ENCODE data around the gene ADD1. TPM values are rescaled to one million over a fixed set of nuclear protein-coding genes. Genes with fewer than 3 reads are reported as not detected.

Gene ADD1
- total and polyA plus RNA-seq, 2 experiments from 2014 or later = 175 to 219 TPM

GRCh38 chr4:2925496-2925895, 81.9 kb downstream of the ADD1 start:
- Histone ChIP-seq H3K36me3 (ENCODE audit: low read depth) (no peaks in the 10 kb centered on the region; the same call in 1 of the 2 replicates), H3K9me2 (ENCODE audit: insufficient read depth) (no peaks in the 10 kb centered on the region), H3K27me3 (replicated peaks; ENCODE audit: insufficient read depth) (no peaks in the 10 kb centered on the region), H3K9me3 (ENCODE audit: low read depth) (no peaks in the 10 kb centered on the region), H3K27ac (no peak overlapping the region), H3K4me3 (no peak overlapping the region), H3K4me1 (ENCODE audit: insufficient read depth) (no peaks in the 10 kb centered on the region), H2AFZ (no peak overlapping the region), H3K4me2 (ENCODE audit: unreplicated experiment) (no peak overlapping the region), H3K79me2 (ENCODE audit: insufficient read depth) (peaks cover 50% of the 10 kb centered on the region), H4K20me1 (ENCODE audit: insufficient read depth) (no peaks in the 10 kb centered on the region), H3K9ac (no peak overlapping the region), H3F3A (ENCODE audit: insufficient read depth) (peaks cover 12% of the 10 kb centered on the region; the same call in 1 of the 2 replicates)
- in situ Hi-C loops (cut with MboI) = no loop called here
- DNase-seq = no peak
- TF ChIP-seq EZH2phosphoT487 (IDR thresholded peaks at IDR 0.05; ENCODE audit: insufficient read depth, low read depth) = no peak
- TF ChIP-seq EZH2 (IDR thresholded peaks at IDR 0.05; ENCODE audit: insufficient read depth, poor library complexity, severe bottlenecking) = no peak
- 94 to 98% methylated on average over 5 of the region's 5 CpGs for WGBS, 2 experiments (ENCODE audit: low coverage in 1 of 2, low lambda C conversion rate in 2 of 2, missing lambda C conversion rate in 2 of 2)

- in situ Hi-C loops (cut with MboI) = no loop called here
- no peak overlapping the region for H3K4me3 ChIP-seq
Observed at GRCh38 chr4:2925931-2926860, 82.6 kb downstream of the ADD1 start.

GRCh38 chr4:2927016-2927695, 83.5 kb downstream of the ADD1 start:
- H3K9me2 ChIP-seq (ENCODE audit: insufficient read depth) = no peaks in the 10 kb centered on the region
- in situ Hi-C loops (cut with MboI) = no loop called here
- no peak overlapping the region for H3K27ac ChIP-seq
- no peaks in the 10 kb centered on the region for H3K9me3 ChIP-seq (ENCODE audit: low read depth)
- no peaks in the 10 kb centered on the region; the same call in 1 of the 2 replicates for H3K36me3 ChIP-seq (ENCODE audit: low read depth)
- no peak overlapping the region for H3K4me2 ChIP-seq (ENCODE audit: unreplicated experiment)
- peaks cover 34% of the 10 kb centered on the region for H3K79me2 ChIP-seq (ENCODE audit: insufficient read depth)
- H3K9ac ChIP-seq = no peak overlapping the region
- no peaks in the 10 kb centered on the region for H3K4me1 ChIP-seq (ENCODE audit: insufficient read depth)
- peaks cover 12% of the 10 kb centered on the region; the same call in 1 of the 2 replicates for H3F3A ChIP-seq (ENCODE audit: insufficient read depth)
- H2AFZ ChIP-seq = no peak overlapping the region
- DNase-seq = no peak
- no peak overlapping the region for H3K4me3 ChIP-seq
- TF ChIP-seq EZH2 (IDR thresholded peaks at IDR 0.05; ENCODE audit: insufficient read depth, poor library complexity, severe bottlenecking) = no peak
- no peak for TF ChIP-seq EZH2phosphoT487 (IDR thresholded peaks at IDR 0.05; ENCODE audit: insufficient read depth, low read depth)
- no peaks in the 10 kb centered on the region for H3K27me3 ChIP-seq (replicated peaks; ENCODE audit: insufficient read depth)
- H4K20me1 ChIP-seq (ENCODE audit: insufficient read depth) = no peaks in the 10 kb centered on the region
- 93 to 98% methylated on average over 17 to 18 of the region's 18 CpGs for WGBS, 2 experiments (ENCODE audit: low coverage in 1 of 2, low lambda C conversion rate in 2 of 2, missing lambda C conversion rate in 2 of 2)

More at GRCh38 chr4:2925931-2926860, 82.6 kb downstream of the ADD1 start:
- Histone ChIP-seq H3K9me2 (ENCODE audit: insufficient read depth) (no peaks in the 10 kb centered on the region), H2AFZ (no peak overlapping the region), H3K4me1 (ENCODE audit: insufficient read depth) (no peaks in the 10 kb centered on the region), H3K4me2 (ENCODE audit: unreplicated experiment) (no peak overlapping the region), H3K36me3 (ENCODE audit: low read depth) (no peaks in the 10 kb centered on the region; the same call in 1 of the 2 replicates), H3K27me3 (replicated peaks; ENCODE audit: insufficient read depth) (no peaks in the 10 kb centered on the region), H3K9me3 (ENCODE audit: low read depth) (no peaks in the 10 kb centered on the region), H3K27ac (no peak overlapping the region), H3K9ac (no peak overlapping the region), H4K20me1 (ENCODE audit: insufficient read depth) (no peaks in the 10 kb centered on the region), H3K79me2 (ENCODE audit: insufficient read depth) (peaks cover 43% of the 10 kb centered on the region), H3F3A (ENCODE audit: insufficient read depth) (peaks cover 12% of the 10 kb centered on the region; the same call in 1 of the 2 replicates)
- DNase-seq = no peak
- WGBS, 2 experiments (ENCODE audit: low coverage in 1 of 2, low lambda C conversion rate in 2 of 2, missing lambda C conversion rate in 2 of 2) = 93 to 95% methylated on average over 40 to 41 of the region's 41 CpGs
- TF ChIP-seq EZH2 (IDR thresholded peaks at IDR 0.05; ENCODE audit: insufficient read depth, poor library complexity, severe bottlenecking) (no peak), EZH2phosphoT487 (IDR thresholded peaks at IDR 0.05; ENCODE audit: insufficient read depth, low read depth) (no peak)

- TF ChIP-seq EZH2 (IDR thresholded peaks at IDR 0.05; ENCODE audit: insufficient read depth, poor library complexity, severe bottlenecking) (no peak), EZH2phosphoT487 (IDR thresholded peaks at IDR 0.05; ENCODE audit: insufficient read depth, low read depth) (no peak)
- H2AFZ ChIP-seq = no peak overlapping the region
- no peaks in the 10 kb centered on the region for H3K9me3 ChIP-seq (ENCODE audit: low read depth)
- H3K4me1 ChIP-seq (ENCODE audit: insufficient read depth) = no peaks in the 10 kb centered on the region
- H3F3A ChIP-seq (ENCODE audit: insufficient read depth) = peaks cover 12% of the 10 kb centered on the region; the same call in 1 of the 2 replicates
- no peak for DNase-seq
- no peaks in the 10 kb centered on the region for H3K27me3 ChIP-seq (replicated peaks; ENCODE audit: insufficient read depth)
- no peak overlapping the region for H3K4me2 ChIP-seq (ENCODE audit: unreplicated experiment)
- H3K27ac ChIP-seq = no peak overlapping the region
- no peak overlapping the region for H3K9ac ChIP-seq
- 94 to 95% methylated on average over 12 of the region's 12 CpGs for WGBS, 2 experiments (ENCODE audit: low coverage in 1 of 2, low lambda C conversion rate in 2 of 2, missing lambda C conversion rate in 2 of 2)
- no peaks in the 10 kb centered on the region for H4K20me1 ChIP-seq (ENCODE audit: insufficient read depth)
- peaks cover 29% of the 10 kb centered on the region for H3K79me2 ChIP-seq (ENCODE audit: insufficient read depth)
- H3K36me3 ChIP-seq (ENCODE audit: low read depth) = no peaks in the 10 kb centered on the region; the same call in 1 of the 2 replicates
- no peaks in the 10 kb centered on the region for H3K9me2 ChIP-seq (ENCODE audit: insufficient read depth)
- in situ Hi-C loops (cut with MboI) = no loop called here
- H3K4me3 ChIP-seq = no peak overlapping the region
Observed at GRCh38 chr4:2927696-2928075, 84.0 kb downstream of the ADD1 start.

Measured in GM23248 (cell line).